IPS-20b (cell line): ENCODE data around the gene MPP4.
"Not testable (repeated sequence)": the region's sequence is repeated elsewhere in the genome, so short reads cannot be mapped to it uniquely, and the experiment has no call there.

Experiments
- H3K27ac ChIP-seq: one replicate; pipeline ENCODE4 v1.5.1; 2013; ENCODE audit warnings: low read length
- H3K27me3 ChIP-seq: 2 replicates; pipeline ENCODE4 v1.6.1; 2013; ENCODE audit warnings: mild to moderate bottlenecking, low read length, inconsistent platforms; ENCODE audit not compliant: insufficient read depth
- H3K36me3 ChIP-seq: 2 replicates; pipeline ENCODE4 v1.6.1; 2013; ENCODE audit warnings: low read depth, mild to moderate bottlenecking, inconsistent platforms, low read length, moderate library complexity; ENCODE audit not compliant: insufficient read depth
- H3K4me1 ChIP-seq: 2 replicates; pipeline ENCODE4 v1.6.1; 2013; ENCODE audit warnings: mild to moderate bottlenecking, control low read depth, inconsistent platforms, low read length, moderate library complexity; ENCODE audit not compliant: insufficient read depth
- H3K4me3 ChIP-seq: 2 replicates; pipeline ENCODE4 v1.5.1; 2013; ENCODE audit warnings: mild to moderate bottlenecking, low read length, inconsistent platforms
- H3K9ac ChIP-seq: 2 replicates; pipeline ENCODE4 v1.6.1; 2013; ENCODE audit warnings: low read depth, mild to moderate bottlenecking, inconsistent platforms, low read length, moderate library complexity
- H3K9me3 ChIP-seq: 2 replicates; pipeline ENCODE4 v1.6.1; 2013; ENCODE audit warnings: mild to moderate bottlenecking, low read depth, low read length, inconsistent platforms; ENCODE audit not compliant: insufficient read depth

MPP4 gene

DNA sequence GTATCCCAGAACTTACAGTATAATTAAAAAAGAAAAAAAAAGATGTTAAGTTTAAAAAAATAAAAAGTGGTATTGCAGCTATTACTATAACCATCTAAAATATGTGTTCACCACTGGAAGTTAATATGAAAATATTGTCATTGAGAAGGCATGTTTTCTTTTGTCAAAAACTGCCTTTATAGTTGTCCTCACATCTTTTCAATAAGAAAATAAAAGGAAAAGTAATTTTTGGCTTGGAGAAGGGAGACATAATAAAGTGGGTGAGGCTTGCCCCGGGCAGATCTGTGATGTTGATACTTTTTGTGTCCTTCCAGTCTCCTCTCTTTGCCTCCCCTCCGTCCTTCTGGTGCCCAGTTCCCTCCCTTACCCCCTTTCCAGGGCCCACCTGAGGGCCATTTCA is 24.9 kb downstream of the MPP4 start:
- H3K36me3 ChIP-seq = no peaks in the 10 kb centered on the region
- no peaks in the 10 kb centered on the region for H3K27me3 ChIP-seq
- no peak overlapping the region for H3K4me3 ChIP-seq
- H3K27ac ChIP-seq = no peak overlapping the region
- H3K9me3 ChIP-seq = no peaks in the 10 kb centered on the region
- no peaks in the 10 kb centered on the region for H3K4me1 ChIP-seq
- H3K9ac ChIP-seq = no peak overlapping the region

DNA sequence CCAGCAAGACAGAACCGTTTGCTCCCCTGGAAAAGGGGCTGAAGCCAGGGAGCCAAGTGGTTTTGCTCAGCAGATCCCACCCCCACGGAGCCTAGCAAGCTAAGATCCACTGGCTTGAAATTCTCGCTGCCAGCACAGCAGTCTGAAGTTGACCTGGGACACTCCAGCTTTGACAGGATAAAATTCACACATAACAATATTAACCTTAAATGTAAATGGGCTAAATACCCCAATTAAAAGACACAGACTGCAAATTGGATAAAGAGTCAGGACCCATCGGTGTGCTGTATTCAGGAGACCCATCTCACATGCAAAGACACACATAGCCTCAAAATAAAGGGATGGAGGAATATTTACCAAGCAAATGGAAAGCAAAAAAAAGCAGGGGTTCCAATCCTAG is 27.2 kb downstream of the MPP4 start:
- H3K27ac ChIP-seq, H3K4me3 ChIP-seq: not testable (repeated sequence)

DNA sequence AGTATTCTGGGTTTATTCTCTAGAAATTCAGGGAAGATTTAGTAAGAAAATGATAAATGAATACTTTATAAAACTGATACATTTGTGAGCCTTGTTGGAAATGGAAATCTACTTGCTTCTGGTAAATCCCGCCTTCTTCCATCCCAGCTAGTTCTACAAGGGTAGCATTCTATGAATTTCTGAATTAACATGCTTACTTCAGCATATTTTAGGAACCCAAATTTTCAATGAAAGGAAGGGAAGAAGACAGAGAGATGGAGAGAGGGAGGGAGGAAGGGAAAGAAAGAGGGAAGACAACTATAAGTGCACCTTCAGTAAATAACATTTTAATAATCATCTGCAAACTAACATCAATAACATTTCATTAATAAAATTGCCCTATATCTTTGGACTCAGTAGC is 28.6 kb downstream of the MPP4 start:
- no peak overlapping the region for H3K9ac ChIP-seq
- H3K9me3 ChIP-seq = no peaks in the 10 kb centered on the region
- H3K27me3 ChIP-seq = no peaks in the 10 kb centered on the region
- no peaks in the 10 kb centered on the region for H3K36me3 ChIP-seq
- no peaks in the 10 kb centered on the region for H3K4me1 ChIP-seq
- no peak overlapping the region for H3K4me3 ChIP-seq
- no peak overlapping the region for H3K27ac ChIP-seq

More for the DNA sequence above, 27.2 kb downstream of the MPP4 start:
- not testable (repeated sequence) for H3K4me1 ChIP-seq, H3K36me3 ChIP-seq, H3K9ac ChIP-seq, H3K27me3 ChIP-seq, H3K9me3 ChIP-seq

- no peaks in the 10 kb centered on the region for H3K27me3 ChIP-seq
- H3K9ac ChIP-seq = no peak overlapping the region
- H3K4me3 ChIP-seq = no peak overlapping the region
- H3K27ac ChIP-seq = no peak overlapping the region
- no peaks in the 10 kb centered on the region for H3K36me3 ChIP-seq
- no peaks in the 10 kb centered on the region for H3K4me1 ChIP-seq
- no peaks in the 10 kb centered on the region for H3K9me3 ChIP-seq
Measured at GRCh38 chr2:201668402-201668910, 30.0 kb downstream of the MPP4 start.

DNA sequence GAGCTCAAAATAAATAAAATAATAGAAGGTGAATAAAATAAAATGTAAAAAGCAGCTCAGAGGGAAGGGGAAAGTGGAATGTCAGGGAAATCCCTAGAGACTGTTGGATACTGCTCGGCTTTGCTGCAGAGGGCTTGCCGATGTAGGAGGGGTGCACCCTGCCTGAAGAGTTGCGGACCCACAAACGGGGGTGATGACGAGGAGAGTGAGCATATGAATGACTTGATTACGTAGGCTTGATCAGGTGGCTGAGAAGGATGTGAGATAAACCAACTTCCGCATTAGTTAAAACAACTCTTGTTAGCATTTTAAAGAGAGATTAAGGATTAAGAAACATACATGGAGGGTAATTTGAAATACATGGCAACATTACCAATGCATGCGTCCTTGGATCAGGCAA is 34.1 kb downstream of the MPP4 start:
- H3K4me3 ChIP-seq = no peak overlapping the region
- H3K9ac ChIP-seq = no peak overlapping the region
- no peaks in the 10 kb centered on the region for H3K36me3 ChIP-seq
- H3K9me3 ChIP-seq = no peaks in the 10 kb centered on the region
- H3K27me3 ChIP-seq = no peaks in the 10 kb centered on the region
- no peak overlapping the region for H3K27ac ChIP-seq
- H3K4me1 ChIP-seq = no peaks in the 10 kb centered on the region

- Histone ChIP-seq H3K4me1 (no peaks in the 10 kb centered on the region), H3K4me3 (no peak overlapping the region), H3K27ac (no peak overlapping the region), H3K27me3 (no peaks in the 10 kb centered on the region), H3K36me3 (no peaks in the 10 kb centered on the region), H3K9me3 (no peaks in the 10 kb centered on the region), H3K9ac (no peak overlapping the region)
Measured at GRCh38 chr2:201661366-201661765, 37.1 kb downstream of the MPP4 start.

GRCh38 chr2:201660293-201660895 is 38.0 kb downstream of the MPP4 start:
- Histone ChIP-seq H3K27ac (no peak overlapping the region), H3K4me1 (no peaks in the 10 kb centered on the region), H3K27me3 (no peaks in the 10 kb centered on the region), H3K9me3 (no peaks in the 10 kb centered on the region), H3K4me3 (no peak overlapping the region), H3K9ac (no peak overlapping the region), H3K36me3 (no peaks in the 10 kb centered on the region)

DNA sequence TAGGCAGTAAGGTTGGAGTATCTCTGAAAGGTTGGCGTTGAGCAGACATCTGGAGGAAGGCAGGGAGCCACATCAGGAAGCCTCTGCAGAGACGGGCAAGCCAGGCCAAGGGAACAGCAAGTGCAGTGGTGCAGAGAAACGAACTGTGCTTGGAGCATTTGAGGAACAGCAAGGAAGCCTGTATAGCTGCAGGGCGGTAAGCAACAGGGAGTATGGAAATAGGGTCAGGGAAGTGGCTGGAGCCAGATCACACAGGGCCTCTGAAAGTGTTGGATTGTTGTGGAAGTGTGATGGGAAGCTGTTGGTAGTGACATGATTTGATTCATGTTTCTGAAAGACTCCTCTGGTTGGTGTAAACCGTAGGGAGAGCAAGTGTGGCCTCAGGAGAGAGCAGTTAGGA is 41.7 kb downstream of the MPP4 start:
- H3K27me3 ChIP-seq = no peaks in the 10 kb centered on the region
- no peak overlapping the region for H3K9ac ChIP-seq
- H3K9me3 ChIP-seq = no peaks in the 10 kb centered on the region
- H3K4me1 ChIP-seq = no peaks in the 10 kb centered on the region
- H3K4me3 ChIP-seq = no peak overlapping the region
- no peak overlapping the region for H3K27ac ChIP-seq
- H3K36me3 ChIP-seq = no peaks in the 10 kb centered on the region

DNA sequence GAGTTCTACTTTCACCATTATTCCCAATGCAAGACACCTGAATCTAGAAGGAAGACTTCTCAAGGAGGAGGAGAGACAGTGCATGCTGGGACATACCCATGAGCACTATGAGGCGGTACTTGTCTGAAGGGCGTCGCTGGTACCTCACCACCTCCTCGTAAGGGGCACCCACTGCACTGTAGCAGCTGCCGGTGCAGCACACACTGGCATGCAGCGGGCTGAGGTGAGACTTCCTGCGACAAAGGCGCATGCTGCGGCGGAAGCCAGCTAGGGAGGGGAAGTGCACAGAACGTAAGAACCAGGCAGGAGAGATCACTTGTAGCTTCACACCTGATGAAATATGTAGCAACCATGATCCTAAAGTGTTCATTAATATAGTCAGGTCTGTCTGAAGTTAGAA is 42.3 kb downstream of the MPP4 start:
- Histone ChIP-seq H3K9me3 (no peaks in the 10 kb centered on the region), H3K4me1 (no peaks in the 10 kb centered on the region), H3K36me3 (no peaks in the 10 kb centered on the region), H3K27me3 (no peaks in the 10 kb centered on the region), H3K4me3 (no peak overlapping the region), H3K9ac (no peak overlapping the region), H3K27ac (no peak overlapping the region)

DNA sequence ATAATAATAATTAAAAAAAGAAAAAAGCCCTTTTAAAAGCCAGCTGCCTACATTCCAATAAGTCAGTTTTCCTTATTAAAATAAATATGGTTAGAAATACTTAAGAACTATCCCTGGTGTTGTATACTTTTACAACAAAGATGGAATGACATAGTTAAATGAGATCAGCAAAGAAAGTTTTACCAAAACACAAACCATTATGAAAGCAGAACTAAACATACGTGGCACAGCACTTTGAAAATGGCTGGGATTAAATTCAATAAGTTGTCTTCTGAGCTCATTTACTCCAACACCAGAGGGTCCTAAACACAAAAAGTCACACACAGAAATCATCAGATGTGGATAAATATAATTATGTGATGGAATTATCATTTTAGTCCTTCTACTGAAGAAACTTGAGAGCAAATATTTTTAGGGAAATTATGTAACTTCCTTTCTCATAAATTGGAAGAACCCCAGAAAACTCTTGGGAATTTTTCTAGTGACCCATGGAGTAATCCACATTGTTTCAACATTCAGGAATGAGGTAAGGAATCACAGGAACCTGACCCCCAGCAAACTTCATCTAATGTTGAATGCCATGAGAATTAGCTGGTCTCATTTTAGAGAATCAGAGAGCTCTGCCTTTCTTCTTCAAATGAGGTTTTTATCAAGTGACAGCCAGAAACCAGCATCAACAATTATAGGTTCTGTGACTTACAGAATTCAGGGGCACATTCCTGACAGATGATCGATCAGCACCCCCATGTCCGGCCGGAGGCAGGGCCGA is 43.6 kb downstream of the MPP4 start:
- Histone ChIP-seq H3K27ac (no peak overlapping the region), H3K4me1 (no peaks in the 10 kb centered on the region), H3K9ac (no peak overlapping the region), H3K9me3 (no peaks in the 10 kb centered on the region), H3K36me3 (no peaks in the 10 kb centered on the region), H3K4me3 (no peak overlapping the region), H3K27me3 (no peaks in the 10 kb centered on the region)

- H3K27ac ChIP-seq = no peak overlapping the region
- no peak overlapping the region for H3K4me3 ChIP-seq
- no peaks in the 10 kb centered on the region for H3K27me3 ChIP-seq
- no peaks in the 10 kb centered on the region for H3K9me3 ChIP-seq
- H3K9ac ChIP-seq = no peak overlapping the region
- no peaks in the 10 kb centered on the region for H3K36me3 ChIP-seq
- no peaks in the 10 kb centered on the region for H3K4me1 ChIP-seq
Measured at GRCh38 chr2:201653221-201653620, 45.2 kb downstream of the MPP4 start.

- Histone ChIP-seq H3K9ac (no peak overlapping the region), H3K4me1 (no peaks in the 10 kb centered on the region), H3K4me3 (no peak overlapping the region), H3K36me3 (no peaks in the 10 kb centered on the region), H3K27me3 (no peaks in the 10 kb centered on the region), H3K9me3 (no peaks in the 10 kb centered on the region), H3K27ac (no peak overlapping the region)
Measured at GRCh38 chr2:201649442-201649841, 49.0 kb downstream of the MPP4 start.
